Measurements from ENCODE around the gene PRR32. TPM values are rescaled to one million over a fixed set of nuclear protein-coding genes. Genes with fewer than 3 reads are reported as not detected.
"Not testable (repeated sequence)": the region's sequence is repeated elsewhere in the genome, so short reads cannot be mapped to it uniquely, and the experiment has no call there.

Gene PRR32
- total and polyA plus RNA-seq, 2 donors (not counting 3 experiments of a cell fraction or from before 2014, with no cell fraction given), result not detected

DNA sequence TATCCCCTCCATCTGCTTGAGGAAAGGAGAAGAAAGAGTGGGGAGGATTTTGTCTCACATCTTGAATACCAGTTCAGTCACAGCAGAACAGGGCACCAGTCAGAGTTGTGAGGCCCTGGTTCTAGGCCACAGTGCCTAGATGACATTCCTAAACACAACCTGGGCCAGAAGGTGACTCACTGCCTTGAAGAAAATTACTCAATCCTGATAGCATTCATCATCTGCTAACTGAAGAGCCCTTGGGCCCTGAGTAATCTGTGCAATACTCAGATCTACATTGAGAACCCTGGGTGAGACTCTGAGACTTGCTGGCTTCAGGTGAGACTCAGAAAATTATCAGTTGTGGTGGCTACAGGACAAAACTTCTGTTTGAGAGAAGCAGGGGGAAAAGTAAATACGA lies 20.5 kb upstream of the PRR32 start:
- H3K27ac ChIP-seq (ENCODE audit: insufficient read depth, low read depth, low read length), result no peak overlapping the region
- ChIA-PET CTCF (no interaction called here), POLR2A (no interaction called here)
- H3K27me3 ChIP-seq (ENCODE audit: control insufficient read depth in 2 of 2, insufficient read depth in 2 of 2, low read length in 2 of 2), result no peaks in the 10 kb centered on the region
- TF ChIP-seq FOS (IDR thresholded peaks at IDR 0.05; ENCODE audit: borderline replicate concordance, insufficient read depth, low read length) (no peak), JUN (IDR thresholded peaks at IDR 0.05; ENCODE audit: borderline replicate concordance, insufficient read depth, insufficient read length, low read depth) (no peak), CTCF (IDR thresholded peaks at IDR 0.05; ENCODE audit: extremely low read depth in 1 of 2, insufficient read depth in 1 of 2, low read depth in 1 of 2, low read length in 2 of 2) (no peak), POLR2AphosphoS5 (IDR thresholded peaks at IDR 0.05; ENCODE audit: insufficient read depth, low read depth, low read length) (no peak), EZH2 (IDR thresholded peaks at IDR 0.05; ENCODE audit: borderline replicate concordance, low read depth, low read length, severe bottlenecking) (no peak), MYC (IDR thresholded peaks at IDR 0.05; ENCODE audit: low read depth, low read length) (no peak), GATA2 (IDR thresholded peaks at IDR 0.05; ENCODE audit: insufficient read depth, insufficient read length, low read depth, low read length) (no peak), POLR2A (IDR thresholded peaks at IDR 0.05; ENCODE audit: low read depth, low read length) (no peak)
- TF ChIP-seq, protein P1, sequence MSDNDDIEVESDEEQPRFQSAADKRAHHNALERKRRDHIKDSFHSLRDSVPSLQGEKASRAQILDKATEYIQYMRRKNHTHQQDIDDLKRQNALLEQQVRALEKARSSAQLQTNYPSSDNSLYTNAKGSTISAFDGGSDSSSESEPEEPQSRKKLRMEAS (IDR thresholded peaks at IDR 0.05; ENCODE audit: insufficient read depth, insufficient read length), result no peak
- no peaks in the 10 kb centered on the region for H3K79me2 ChIP-seq (ENCODE audit: control insufficient read depth, insufficient read depth, low read length)
- H3K9me3 ChIP-seq (replicated peaks; ENCODE audit: control insufficient read depth, insufficient read depth, low read length), result no peaks in the 10 kb centered on the region
- no TSS peak for BruUV-seq (replicated peaks)
- no peaks in the 10 kb centered on the region for H3K4me1 ChIP-seq (ENCODE audit: control insufficient read depth, extremely low read depth, insufficient read depth, low read length)
- DNase-seq (ENCODE audit: low read depth, low spot score) (no peak), FAIRE-seq (no peak)
- intact Hi-C loops (cut with micrococcal nuclease), result no loop called here
- H2AFZ ChIP-seq (ENCODE audit: low read depth, low read length), result no peak overlapping the region
- H3K9me1 ChIP-seq (replicated peaks; ENCODE audit: control insufficient read depth, extremely low read depth, insufficient read depth, low read length), result no peaks in the 10 kb centered on the region
- no peak overlapping the region for H3K4me2 ChIP-seq (ENCODE audit: insufficient read depth, low read length)
- no peaks in the 10 kb centered on the region for H3K36me3 ChIP-seq (ENCODE audit: control insufficient read depth in 2 of 2, extremely low read depth in 1 of 2, insufficient read depth in 2 of 2, low read length in 2 of 2)
- no peak overlapping the region for H3K9ac ChIP-seq (replicated peaks; ENCODE audit: extremely low read depth, insufficient read depth, low read length)
- H4K20me1 ChIP-seq (replicated peaks; ENCODE audit: control insufficient read depth, extremely low read depth, insufficient read depth, low read length), result no peaks in the 10 kb centered on the region
- H3K4me3 ChIP-seq (replicated peaks in 1 of 3; ENCODE audit: insufficient read depth in 1 of 3, low read depth in 1 of 3, low read length in 3 of 3), result no peak overlapping the region
- dilution Hi-C loops (cut with MboI; ENCODE audit: extremely low pct_ligation_motif_present, low sequenced_read_pairs), result no loop called here

GRCh38 chrX:126806784-126807183 lies 12.7 kb upstream of the PRR32 start:
- H3K9me1 ChIP-seq (replicated peaks; ENCODE audit: control insufficient read depth, extremely low read depth, insufficient read depth, low read length); FAIRE-seq; H3K4me2 ChIP-seq (ENCODE audit: insufficient read depth, low read length); H2AFZ ChIP-seq (ENCODE audit: low read depth, low read length); H3K27ac ChIP-seq (ENCODE audit: insufficient read depth, low read depth, low read length); H3K36me3 ChIP-seq (ENCODE audit: control insufficient read depth in 2 of 2, extremely low read depth in 1 of 2, insufficient read depth in 2 of 2, low read length in 2 of 2); H3K9me3 ChIP-seq (replicated peaks; ENCODE audit: control insufficient read depth, insufficient read depth, low read length); intact Hi-C loops (cut with micrococcal nuclease); H3K27me3 ChIP-seq (ENCODE audit: control insufficient read depth in 2 of 2, insufficient read depth in 2 of 2, low read length in 2 of 2); BruUV-seq (replicated peaks); H4K20me1 ChIP-seq (replicated peaks; ENCODE audit: control insufficient read depth, extremely low read depth, insufficient read depth, low read length); H3K9ac ChIP-seq (replicated peaks; ENCODE audit: extremely low read depth, insufficient read depth, low read length); H3K4me1 ChIP-seq (ENCODE audit: control insufficient read depth, extremely low read depth, insufficient read depth, low read length); dilution Hi-C loops (cut with MboI; ENCODE audit: extremely low pct_ligation_motif_present, low sequenced_read_pairs); POLR2A ChIA-PET; H3K79me2 ChIP-seq (ENCODE audit: control insufficient read depth, insufficient read depth, low read length); DNase-seq (ENCODE audit: low read depth, low spot score); H3K4me3 ChIP-seq (replicated peaks in 1 of 3; ENCODE audit: insufficient read depth in 1 of 3, low read depth in 1 of 3, low read length in 3 of 3); CTCF ChIA-PET: not testable (repeated sequence)

All from endothelial cell of umbilical vein (primary cell).